ENCODE measurements around the gene SRF.
A peak's percentile ranks its signal among the peaks of the same experiment; 100 is the strongest.

SRF gene

GRCh38 chr6:43216200-43216599 is 45.1 kb downstream of the SRF start:
- no peak for DNase-seq (ENCODE audit: low read depth in 2 of 2)

- no peak for DNase-seq (ENCODE audit: low read depth in 2 of 2)
These were observed 46.3 kb downstream of the SRF start for GRCh38 chr6:43217351-43217750.

DNA sequence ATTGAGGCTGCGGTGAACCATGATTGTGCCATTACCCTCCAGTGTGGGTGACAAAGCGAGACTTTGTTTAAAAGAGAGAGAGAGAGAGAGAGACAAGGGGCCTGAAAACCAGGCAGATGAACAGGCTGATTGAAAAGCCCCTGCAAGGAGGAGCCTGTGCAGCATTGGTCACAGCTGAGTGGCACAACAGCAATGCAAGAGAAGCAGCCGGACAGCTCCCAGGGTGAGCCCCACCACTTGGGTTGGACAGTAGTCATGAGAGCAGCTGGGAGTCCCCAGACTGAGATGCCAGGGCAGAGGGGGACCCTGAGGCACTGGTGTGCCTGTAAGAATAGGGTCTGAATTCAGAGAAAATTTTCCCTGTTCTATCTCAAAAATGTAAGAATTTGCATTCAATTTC is 48.0 kb downstream of the SRF start:
- no peak for DNase-seq (ENCODE audit: low read depth in 2 of 2)

DNA sequence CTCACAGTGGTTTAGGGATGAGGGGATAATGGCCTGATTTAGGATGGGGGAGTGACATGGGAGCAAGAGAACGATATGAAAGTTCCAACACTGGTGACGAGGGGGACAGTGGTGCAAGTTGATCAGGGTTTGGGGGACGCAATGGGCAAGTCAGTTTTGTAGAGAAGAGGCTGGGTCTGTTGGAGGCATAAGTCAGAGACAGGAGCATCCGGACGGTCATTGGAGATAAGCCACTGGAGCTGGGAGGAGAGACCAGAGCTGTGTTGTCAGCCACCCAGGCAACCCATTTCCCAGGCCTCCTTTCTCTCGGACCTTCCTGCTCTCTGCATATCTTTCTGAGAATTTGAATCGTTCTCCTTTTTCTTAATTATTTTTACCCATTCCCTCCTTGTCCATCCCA is 48.7 kb downstream of the SRF start:
- DNase-seq (ENCODE audit: low read depth in 2 of 2) = no peak

GRCh38 chr6:43220439-43220951 is 49.4 kb downstream of the SRF start:
- no peak for DNase-seq (ENCODE audit: low read depth in 2 of 2)

DNA sequence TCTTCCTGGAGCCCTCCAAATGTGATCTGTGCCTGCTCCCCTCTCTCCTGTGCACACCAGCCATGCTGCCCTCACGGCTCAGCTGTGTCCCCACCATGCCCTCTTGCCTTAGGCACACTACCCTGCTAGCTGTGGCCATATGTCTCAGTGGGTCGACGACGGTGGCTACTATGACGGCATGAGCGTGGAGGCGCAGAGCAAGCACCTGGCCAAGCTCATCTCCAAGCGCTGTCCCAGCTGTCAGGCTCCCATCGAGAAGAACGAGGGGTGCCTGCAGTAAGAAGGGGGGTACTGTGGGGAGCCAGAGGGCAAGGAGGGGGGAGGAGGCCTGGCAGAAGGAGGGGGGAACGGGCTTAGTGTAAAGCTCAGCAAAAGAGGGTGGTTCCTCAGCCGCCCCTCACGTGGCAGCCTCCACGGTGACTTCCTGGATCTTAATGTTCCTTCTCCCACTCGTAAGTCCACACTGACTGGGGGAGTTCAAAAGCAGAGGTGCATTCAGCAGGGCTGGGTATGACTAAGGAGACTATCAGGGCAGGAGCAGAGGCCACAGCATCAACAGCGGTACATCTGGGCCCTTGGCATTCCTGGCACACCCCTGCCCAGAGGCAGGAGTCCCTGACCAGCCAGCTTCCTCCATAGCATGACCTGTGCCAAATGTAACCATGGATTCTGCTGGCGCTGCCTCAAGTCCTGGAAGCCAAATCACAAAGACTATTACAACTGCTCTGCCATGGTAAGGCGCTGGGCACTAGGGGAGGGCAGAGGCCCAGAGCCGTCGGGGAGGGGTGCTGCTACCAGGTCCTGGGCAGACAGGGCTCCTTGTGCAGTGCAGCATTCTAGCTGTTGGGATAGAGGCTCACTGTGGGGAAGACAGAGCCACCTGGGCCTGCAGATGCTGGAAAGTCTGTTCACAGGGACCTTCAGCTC is 50.2 kb downstream of the SRF start:
- DNase-seq (ENCODE audit: low read depth in 2 of 2) = no peak

DNA sequence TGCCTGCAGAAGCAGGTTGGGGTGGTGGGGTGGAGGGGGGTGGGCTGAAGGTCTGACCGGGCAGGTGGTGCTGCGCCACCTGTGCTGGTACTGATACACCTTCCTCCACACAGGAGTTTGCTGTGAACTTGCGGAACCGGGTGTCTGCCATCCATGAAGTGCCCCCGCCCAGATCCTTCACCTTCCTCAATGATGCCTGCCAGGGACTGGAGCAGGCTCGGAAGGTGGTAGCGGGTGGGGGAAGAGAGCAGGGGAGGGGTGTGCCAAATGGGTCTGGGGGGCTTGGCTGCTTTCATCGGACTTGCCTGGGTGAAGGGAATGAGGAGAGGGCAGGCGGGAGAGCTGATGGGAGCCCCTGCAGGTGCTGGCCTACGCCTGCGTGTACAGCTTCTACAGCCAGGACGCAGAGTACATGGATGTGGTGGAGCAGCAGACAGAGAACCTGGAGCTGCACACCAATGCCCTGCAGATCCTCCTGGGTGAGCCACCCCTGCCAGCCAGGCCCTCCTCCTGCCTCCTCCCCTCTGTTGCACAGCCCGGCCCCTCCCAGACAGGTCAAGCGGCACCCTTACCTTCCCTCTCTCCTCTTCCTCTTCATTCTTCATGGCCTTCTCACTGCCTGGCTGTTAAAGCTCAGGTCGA is 51.5 kb downstream of the SRF start:
- DNase-seq (ENCODE audit: low read depth in 2 of 2) = no peak

GRCh38 chr6:43223175-43223574 is 52.1 kb downstream of the SRF start:
- no peak for DNase-seq (ENCODE audit: low read depth in 2 of 2)

DNA sequence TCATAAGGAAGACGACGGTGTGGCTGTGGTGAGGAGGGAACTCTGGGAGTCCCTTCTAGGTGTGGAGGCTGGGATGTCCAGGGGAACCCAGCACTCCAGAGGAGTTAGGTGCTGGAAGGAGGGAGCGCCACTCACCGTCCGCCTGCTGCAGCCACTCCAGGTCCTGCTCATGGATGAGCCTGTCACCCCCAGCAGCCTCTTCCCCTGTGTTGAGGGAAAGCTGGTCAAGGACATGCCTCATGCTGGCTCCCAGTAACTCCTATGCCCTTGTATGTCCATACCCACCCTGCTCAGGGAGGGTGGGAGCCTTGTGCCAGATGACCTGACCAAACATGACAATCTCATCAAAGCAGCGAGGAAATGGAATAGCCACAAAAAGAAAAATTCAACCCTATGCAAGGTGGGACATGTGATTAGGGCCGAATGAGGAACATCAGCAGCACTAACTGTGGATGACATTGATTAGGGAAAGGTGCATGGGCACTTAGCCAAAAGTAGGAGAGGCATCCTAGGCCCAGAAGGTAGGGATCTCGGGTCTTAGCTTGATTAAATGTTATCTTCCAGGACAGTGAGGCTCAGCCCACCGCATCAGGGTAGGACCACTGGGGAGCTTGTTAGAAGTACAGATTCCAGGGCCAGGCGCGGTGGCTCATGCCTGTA is 55.3 kb downstream of the SRF start:
- no peak for DNase-seq (ENCODE audit: low read depth in 2 of 2)

DNA sequence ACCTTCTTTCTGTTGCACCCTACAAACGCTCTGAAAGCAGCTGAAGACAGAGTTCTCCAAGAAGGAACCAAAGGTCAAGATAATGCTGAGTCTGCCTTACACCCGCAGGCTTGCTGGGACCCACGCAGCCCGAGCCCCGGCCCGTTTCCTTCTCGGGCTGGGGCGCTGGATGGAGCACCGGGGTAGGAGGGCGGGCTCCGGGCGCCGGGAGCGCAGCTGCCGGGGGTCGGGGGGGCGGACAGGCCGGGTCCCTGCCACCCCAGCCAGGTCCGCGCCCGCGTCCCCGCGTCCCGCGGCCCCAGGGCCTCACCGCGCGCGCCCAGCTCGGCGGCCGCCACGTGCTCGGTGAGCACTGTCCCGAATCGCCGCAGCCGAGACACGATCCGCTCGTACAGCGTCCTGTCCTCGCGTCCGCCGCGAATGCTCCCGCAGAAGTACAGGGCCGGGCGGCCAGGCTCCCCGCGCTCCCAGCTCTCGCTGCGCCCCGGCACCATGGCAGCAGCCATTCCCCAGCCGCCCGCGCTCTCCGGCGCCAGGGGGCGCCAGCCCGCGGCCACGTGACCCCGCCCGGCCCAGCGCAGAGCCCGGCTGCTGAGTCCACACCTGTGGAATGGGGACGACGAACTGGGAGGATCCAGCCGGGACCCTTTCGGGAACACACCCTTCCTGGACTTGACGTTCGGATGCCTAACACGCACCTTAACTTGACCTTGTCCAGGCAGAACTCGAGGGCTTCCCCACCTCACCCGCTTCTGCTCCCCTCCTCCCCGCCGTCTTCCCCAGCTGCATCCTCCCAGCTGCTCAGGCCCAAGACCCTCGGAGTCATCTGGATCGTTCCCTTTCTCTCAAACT is 58.1 kb downstream of the SRF start, which contains the start of gene DNPH1:
TSS of gene DNPH1 (minus strand) at position 531 of the 852 bp plus-strand sequence. CDS start at position 506, 25 bp downstream.
- DNase-seq (ENCODE audit: low read depth in 2 of 2) = peak; percentile 51 to 64

GRCh38 chr6:43229803-43230620 is 58.9 kb downstream of the SRF start:
- no peak for DNase-seq (ENCODE audit: low read depth in 2 of 2)

GRCh38 chr6:43231053-43231452 is 60.0 kb downstream of the SRF start:
- no peak for DNase-seq (ENCODE audit: low read depth in 2 of 2)

Data from stimulated activated CD4-positive, alpha-beta T cell treated with anti-CD3 and anti-CD28 coated beads, Interleukin-1b, Interleukin-23, amount 100 ng/mL, for 1 hour (primary cell).